ENCODE results near the gene INTS4.
"Not testable (repeated sequence)": the region's sequence is repeated elsewhere in the genome, so short reads cannot be mapped to it uniquely, and the experiment has no call there.

The INTS4 gene

GRCh38 chr11:77868744-77869143 is 125.7 kb downstream of the INTS4 start:
- no peak overlapping the region for H2AFZ ChIP-seq (ENCODE audit: low read depth, low read length)
- H3K27me3 ChIP-seq (ENCODE audit: insufficient read depth, low read length, poor library complexity) = no peaks in the 10 kb centered on the region
- H3K9ac ChIP-seq (ENCODE audit: low read depth, low read length) = no peak overlapping the region
- DNase-seq (no peak), ATAC-seq (ENCODE audit: insufficient read depth, low read depth) (no peak)
- H3K27ac ChIP-seq (ENCODE audit: low read length) = no peak overlapping the region
- no peak overlapping the region for H3K4me2 ChIP-seq (ENCODE audit: insufficient read depth, low read length)
- H3K9me3 ChIP-seq (ENCODE audit: insufficient read depth, low read length, severe bottlenecking) = no peaks in the 10 kb centered on the region
- H3K4me3 ChIP-seq (ENCODE audit: low read depth in 1 of 2, low read length in 2 of 2) = no peak overlapping the region
- H3K4me1 ChIP-seq (ENCODE audit: insufficient read depth, low read length) = no peaks in the 10 kb centered on the region
- H3K36me3 ChIP-seq (ENCODE audit: insufficient read depth, low read length) = peaks cover 15% of the 10 kb centered on the region
- no peaks in the 10 kb centered on the region for H3K79me2 ChIP-seq (ENCODE audit: insufficient read depth, low read length)
- H4K20me1 ChIP-seq (ENCODE audit: insufficient read depth, low read length) = no peaks in the 10 kb centered on the region
- TF ChIP-seq EZH2 (IDR thresholded peaks at IDR 0.05; ENCODE audit: borderline replicate concordance, low read depth, low read length, severe bottlenecking) (no peak), CTCF (IDR thresholded peaks at IDR 0.05; ENCODE audit: borderline replicate concordance, extremely low read depth, low read length, poor library complexity, severe bottlenecking) (no peak)

GRCh38 chr11:77866336-77866735 is 128.1 kb downstream of the INTS4 start:
- Histone ChIP-seq H3K9me3 (ENCODE audit: insufficient read depth, low read length, severe bottlenecking) (no peaks in the 10 kb centered on the region), H3K4me1 (ENCODE audit: insufficient read depth, low read length) (no peaks in the 10 kb centered on the region), H3K27ac (ENCODE audit: low read length) (no peak overlapping the region), H3K36me3 (ENCODE audit: insufficient read depth, low read length) (peaks cover 6% of the 10 kb centered on the region; the same call in 1 of the 2 replicates), H3K4me2 (ENCODE audit: insufficient read depth, low read length) (no peak overlapping the region), H3K27me3 (ENCODE audit: insufficient read depth, low read length, poor library complexity) (no peaks in the 10 kb centered on the region), H2AFZ (ENCODE audit: low read depth, low read length) (no peak overlapping the region), H4K20me1 (ENCODE audit: insufficient read depth, low read length) (no peaks in the 10 kb centered on the region), H3K79me2 (ENCODE audit: insufficient read depth, low read length) (no peaks in the 10 kb centered on the region), H3K4me3 (ENCODE audit: low read depth in 1 of 2, low read length in 2 of 2) (no peak overlapping the region), H3K9ac (ENCODE audit: low read depth, low read length) (no peak overlapping the region)
- no peak for DNase-seq
- no peak for ATAC-seq (ENCODE audit: insufficient read depth, low read depth)
- no peak for TF ChIP-seq CTCF (IDR thresholded peaks at IDR 0.05; ENCODE audit: borderline replicate concordance, extremely low read depth, low read length, poor library complexity, severe bottlenecking)

- Histone ChIP-seq H4K20me1 (ENCODE audit: insufficient read depth, low read length) (no peaks in the 10 kb centered on the region), H3K27me3 (ENCODE audit: insufficient read depth, low read length, poor library complexity) (no peaks in the 10 kb centered on the region), H3K9me3 (ENCODE audit: insufficient read depth, low read length, severe bottlenecking) (no peaks in the 10 kb centered on the region), H3K9ac (ENCODE audit: low read depth, low read length) (no peak overlapping the region), H3K4me3 (ENCODE audit: low read depth in 1 of 2, low read length in 2 of 2) (no peak overlapping the region), H3K27ac (ENCODE audit: low read length) (no peak overlapping the region), H3K4me2 (ENCODE audit: insufficient read depth, low read length) (no peak overlapping the region), H3K79me2 (ENCODE audit: insufficient read depth, low read length) (no peaks in the 10 kb centered on the region), H3K4me1 (ENCODE audit: insufficient read depth, low read length) (no peaks in the 10 kb centered on the region), H3K36me3 (ENCODE audit: insufficient read depth, low read length) (peaks cover 6% of the 10 kb centered on the region; the same call in 1 of the 2 replicates), H2AFZ (ENCODE audit: low read depth, low read length) (no peak overlapping the region)
- ATAC-seq (ENCODE audit: insufficient read depth, low read depth) = no peak
- DNase-seq = no peak
- TF ChIP-seq EZH2 (IDR thresholded peaks at IDR 0.05; ENCODE audit: borderline replicate concordance, low read depth, low read length, severe bottlenecking) (no peak), CTCF (IDR thresholded peaks at IDR 0.05; ENCODE audit: borderline replicate concordance, extremely low read depth, low read length, poor library complexity, severe bottlenecking) (no peak)
These were observed 128.7 kb downstream of the INTS4 start for GRCh38 chr11:77865805-77866204.

GRCh38 chr11:77861444-77861843 is 133.0 kb downstream of the INTS4 start:
- H3K4me1 ChIP-seq (ENCODE audit: insufficient read depth, low read length); H3K27ac ChIP-seq (ENCODE audit: low read length); DNase-seq; H3K27me3 ChIP-seq (ENCODE audit: insufficient read depth, low read length, poor library complexity); H3K79me2 ChIP-seq (ENCODE audit: insufficient read depth, low read length); H2AFZ ChIP-seq (ENCODE audit: low read depth, low read length); H3K4me3 ChIP-seq (ENCODE audit: low read depth in 1 of 2, low read length in 2 of 2); H3K9me3 ChIP-seq (ENCODE audit: insufficient read depth, low read length, severe bottlenecking); H4K20me1 ChIP-seq (ENCODE audit: insufficient read depth, low read length); H3K36me3 ChIP-seq (ENCODE audit: insufficient read depth, low read length); H3K9ac ChIP-seq (ENCODE audit: low read depth, low read length); ATAC-seq (ENCODE audit: insufficient read depth, low read depth); H3K4me2 ChIP-seq (ENCODE audit: insufficient read depth, low read length): not testable (repeated sequence)

- not testable (repeated sequence) for H3K4me2 ChIP-seq (ENCODE audit: insufficient read depth, low read length); H3K79me2 ChIP-seq (ENCODE audit: insufficient read depth, low read length); DNase-seq; H3K27me3 ChIP-seq (ENCODE audit: insufficient read depth, low read length, poor library complexity); H3K4me1 ChIP-seq (ENCODE audit: insufficient read depth, low read length); H3K27ac ChIP-seq (ENCODE audit: low read length); H3K4me3 ChIP-seq (ENCODE audit: low read depth in 1 of 2, low read length in 2 of 2); H3K9ac ChIP-seq (ENCODE audit: low read depth, low read length); ATAC-seq (ENCODE audit: insufficient read depth, low read depth); H4K20me1 ChIP-seq (ENCODE audit: insufficient read depth, low read length); H2AFZ ChIP-seq (ENCODE audit: low read depth, low read length)
- peaks cover 22% of the 10 kb centered on the region for H3K36me3 ChIP-seq (ENCODE audit: insufficient read depth, low read length)
- H3K9me3 ChIP-seq (ENCODE audit: insufficient read depth, low read length, severe bottlenecking) = peaks cover 17% of the 10 kb centered on the region
These were observed 136.5 kb downstream of the INTS4 start for GRCh38 chr11:77857906-77858457.

Measured in DND-41 (cell line).